ENCODE measurements around the gene ZPBP2.

DNA sequence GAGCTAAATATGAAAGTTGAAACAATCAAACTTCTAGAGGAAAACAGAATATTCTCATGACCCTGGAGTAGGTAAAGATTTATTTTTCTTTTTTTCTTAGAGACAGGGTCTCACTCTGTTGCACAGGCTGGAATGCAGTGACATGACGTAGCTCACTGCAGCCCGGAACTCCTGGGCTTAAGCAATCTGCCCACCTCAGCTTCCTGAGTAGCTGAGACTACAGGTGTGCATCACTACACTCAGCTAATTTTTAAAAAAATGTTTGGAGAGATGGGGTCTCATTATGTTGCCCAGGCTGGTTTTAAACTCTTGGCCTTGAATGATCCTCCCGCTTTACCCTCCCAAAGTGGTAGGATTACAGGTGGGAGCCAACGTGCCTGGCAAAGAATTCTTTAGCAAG is 19.4 kb upstream of the ZPBP2 start:
- TF ChIP-seq EZH2phosphoT487 (IDR thresholded peaks at IDR 0.05; ENCODE audit: borderline replicate concordance, low read length) = no peak
- TF ChIP-seq, protein P1, sequence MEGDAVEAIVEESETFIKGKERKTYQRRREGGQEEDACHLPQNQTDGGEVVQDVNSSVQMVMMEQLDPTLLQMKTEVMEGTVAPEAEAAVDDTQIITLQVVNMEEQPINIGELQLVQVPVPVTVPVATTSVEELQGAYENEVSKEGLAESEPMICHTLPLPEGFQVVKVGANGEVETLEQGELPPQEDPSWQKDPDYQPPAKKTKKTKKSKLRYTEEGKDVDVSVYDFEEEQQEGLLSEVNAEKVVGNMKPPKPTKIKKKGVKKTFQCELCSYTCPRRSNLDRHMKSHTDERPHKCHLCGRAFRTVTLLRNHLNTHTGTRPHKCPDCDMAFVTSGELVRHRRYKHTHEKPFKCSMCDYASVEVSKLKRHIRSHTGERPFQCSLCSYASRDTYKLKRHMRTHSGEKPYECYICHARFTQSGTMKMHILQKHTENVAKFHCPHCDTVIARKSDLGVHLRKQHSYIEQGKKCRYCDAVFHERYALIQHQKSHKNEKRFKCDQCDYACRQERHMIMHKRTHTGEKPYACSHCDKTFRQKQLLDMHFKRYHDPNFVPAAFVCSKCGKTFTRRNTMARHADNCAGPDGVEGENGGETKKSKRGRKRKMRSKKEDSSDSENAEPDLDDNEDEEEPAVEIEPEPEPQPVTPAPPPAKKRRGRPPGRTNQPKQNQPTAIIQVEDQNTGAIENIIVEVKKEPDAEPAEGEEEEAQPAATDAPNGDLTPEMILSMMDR (IDR thresholded peaks at IDR 0.05; ENCODE audit: low read depth, low read length, poor library complexity, severe bottlenecking) = no peak

Data from DOHH2 (cell line).